Measurements from ENCODE around the gene C11orf65.
A peak's percentile ranks its signal among the peaks of the same experiment; 100 is the strongest.
"Not testable (repeated sequence)": the region's sequence is repeated elsewhere in the genome, so short reads cannot be mapped to it uniquely, and the experiment has no call there.

The C11orf65 gene

DNA sequence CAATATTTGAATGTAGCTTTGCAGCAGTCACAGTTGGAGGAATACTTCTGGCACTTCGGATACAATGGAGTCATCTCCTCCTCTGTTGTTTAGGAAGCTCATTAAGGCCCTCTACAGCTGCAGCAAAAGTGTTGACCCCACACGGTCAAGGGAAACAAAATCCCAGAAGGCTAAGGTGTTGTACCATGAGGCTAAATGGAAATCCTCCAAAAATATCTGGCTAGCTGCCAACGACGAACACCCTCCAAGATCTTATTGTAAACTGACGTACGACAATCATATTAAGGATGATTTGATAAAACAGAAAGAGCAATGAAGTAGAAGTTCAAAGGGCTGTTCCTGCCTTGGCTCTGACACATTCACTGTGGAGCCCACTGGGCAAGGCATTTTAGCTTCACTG is 26.9 kb upstream of the C11orf65 start:
- Mint-ChIP-seq H3K4me1 (peaks cover 31% of the 10 kb centered on the region), H3K27me3 (no peaks in the 10 kb centered on the region), H3K27ac (no peak overlapping the region), H3K9me3 (no peaks in the 10 kb centered on the region), H3K4me3 (no peak overlapping the region)
- DNase-seq (no peak), ATAC-seq (no peak)

DNA sequence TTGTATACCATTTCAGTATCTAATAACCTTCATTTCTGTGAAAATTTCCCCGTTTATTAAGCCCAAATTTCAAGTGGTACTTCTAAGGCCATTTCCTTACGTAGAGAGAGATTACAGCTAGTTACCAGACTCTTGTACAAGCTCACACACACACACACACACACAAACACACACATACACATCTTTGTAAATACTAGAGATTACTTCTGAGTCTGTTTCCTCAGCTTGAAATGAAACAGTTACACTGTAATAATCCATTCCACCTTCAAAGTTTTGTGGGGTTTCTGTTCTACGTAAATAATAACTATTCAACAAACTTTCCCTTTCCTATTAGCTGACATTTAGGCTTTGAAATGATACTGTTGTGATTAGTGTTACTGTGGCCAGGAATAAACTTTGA is 24.6 kb upstream of the C11orf65 start:
- peaks cover 18% of the 10 kb centered on the region for H3K4me1 Mint-ChIP-seq
- ATAC-seq (no peak), DNase-seq (no peak)
- no peaks in the 10 kb centered on the region for H3K27me3 Mint-ChIP-seq
- H3K27ac Mint-ChIP-seq, result no peak overlapping the region
- H3K4me3 Mint-ChIP-seq, result no peak overlapping the region
- H3K9me3 Mint-ChIP-seq, result no peaks in the 10 kb centered on the region

DNA sequence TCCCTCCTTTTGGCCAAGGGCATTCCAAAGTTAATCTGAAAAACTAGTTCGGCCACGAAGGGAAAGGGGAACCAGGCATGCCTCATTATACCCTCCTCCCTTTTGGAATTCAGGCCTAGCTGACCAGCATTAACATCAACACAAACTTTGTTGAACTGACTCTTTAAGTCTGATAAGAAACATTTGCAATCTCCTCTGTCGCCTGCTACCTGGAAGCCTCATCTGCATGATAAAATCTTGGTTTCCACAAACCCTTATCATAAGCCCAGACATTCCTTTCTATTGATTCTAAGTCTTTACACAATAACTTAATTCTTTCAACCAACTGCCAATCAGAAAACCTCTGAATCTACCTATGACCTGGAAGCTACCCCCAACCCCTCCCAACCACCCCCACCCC is 19.5 kb upstream of the C11orf65 start:
- Mint-ChIP-seq H3K4me1 (no peaks in the 10 kb centered on the region), H3K9me3 (no peaks in the 10 kb centered on the region), H3K27me3 (no peaks in the 10 kb centered on the region), H3K4me3 (no peak overlapping the region), H3K27ac (peak overlapping the region in 1 of 2 donors; percentile 11)
- ATAC-seq (no peak), DNase-seq (no peak)

DNA sequence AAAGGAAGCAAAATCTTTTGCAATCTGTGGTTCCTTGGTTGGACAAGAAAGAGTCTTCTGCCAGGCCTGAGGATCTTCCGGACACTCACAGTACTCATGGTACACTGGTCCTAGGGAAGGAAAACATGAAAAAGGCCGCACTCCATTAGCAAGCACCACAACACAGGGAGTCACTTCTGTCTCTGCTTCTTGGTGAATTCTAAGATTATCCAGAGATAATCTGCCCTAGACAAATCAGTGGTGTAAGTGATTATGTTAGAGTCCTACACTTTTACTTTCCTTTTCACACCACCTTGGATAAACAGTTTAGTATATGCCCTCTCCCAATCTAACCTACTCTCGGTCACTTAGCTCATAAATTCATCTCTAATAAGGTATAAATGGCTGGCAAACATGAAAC is 19.0 kb upstream of the C11orf65 start:
- Mint-ChIP-seq H3K4me1 (no peaks in the 10 kb centered on the region), H3K4me3 (no peak overlapping the region), H3K9me3 (no peaks in the 10 kb centered on the region), H3K27ac (no peak overlapping the region), H3K27me3 (no peaks in the 10 kb centered on the region)
- no peak for DNase-seq
- no peak for ATAC-seq

DNA sequence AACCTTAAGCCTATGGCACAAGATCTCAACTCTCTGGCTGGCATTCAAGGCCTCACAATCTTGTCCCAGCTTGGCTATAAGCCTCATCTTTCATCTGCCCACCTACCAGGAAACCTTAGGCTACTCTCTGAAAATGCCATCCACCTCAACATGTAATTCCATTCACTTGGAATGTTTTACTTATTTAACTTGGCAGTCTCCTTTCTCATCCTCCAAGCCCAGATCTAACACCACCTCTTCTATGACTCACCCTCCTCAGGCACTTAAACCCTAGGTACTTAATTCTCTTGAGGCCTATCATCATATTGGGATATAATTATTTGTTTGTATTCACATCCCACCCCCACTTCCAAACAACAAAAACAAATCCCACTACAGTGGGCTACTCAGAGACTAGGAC is 15.8 kb upstream of the C11orf65 start:
- no peak for ATAC-seq

DNA sequence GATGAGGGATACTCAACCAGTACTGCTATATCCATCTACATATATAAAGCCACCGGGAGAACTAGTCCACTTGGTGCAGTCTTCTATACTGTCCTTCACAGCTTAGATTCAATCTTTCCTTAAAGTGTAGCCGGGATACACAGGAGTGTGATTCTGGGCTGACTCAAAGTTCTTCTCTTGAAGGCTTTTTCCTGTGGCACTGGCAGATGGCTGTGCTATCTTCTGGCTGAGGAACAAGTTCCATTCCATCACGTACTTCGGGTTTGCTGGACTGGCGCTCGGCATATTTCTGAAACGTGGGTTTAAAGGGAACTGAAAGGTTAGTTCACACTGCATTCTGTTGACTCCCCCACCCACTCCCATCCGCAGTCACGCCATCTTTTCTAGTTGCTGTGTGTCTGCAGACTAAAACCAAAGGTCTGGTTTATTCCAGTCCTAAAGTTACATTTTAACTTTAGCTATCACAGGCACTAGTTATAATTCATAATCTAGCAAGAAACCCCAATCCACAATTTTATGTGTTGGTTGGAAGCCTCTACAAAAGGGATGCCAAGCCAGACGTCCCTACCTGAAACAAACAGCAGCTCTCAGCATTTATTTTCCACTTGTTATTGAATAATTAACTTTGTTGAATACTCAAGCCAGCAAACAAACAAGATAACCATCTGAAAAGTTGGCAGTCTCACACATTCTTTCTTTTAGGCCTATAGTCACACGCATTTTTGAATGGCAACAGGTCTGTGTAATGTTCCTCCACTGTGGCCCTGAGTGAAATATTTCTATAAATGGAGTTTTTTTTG is 7.5 kb upstream of the C11orf65 start:
- ATAC-seq, result no peak
- Mint-ChIP-seq H3K27ac (no peak overlapping the region), H3K9me3 (no peaks in the 10 kb centered on the region), H3K4me3 (no peak overlapping the region), H3K27me3 (no peaks in the 10 kb centered on the region), H3K4me1 (no peaks in the 10 kb centered on the region)
- DNase-seq, result no peak

More for the DNA sequence above, 15.8 kb upstream of the C11orf65 start:
- Mint-ChIP-seq H3K27ac (no peak overlapping the region), H3K4me3 (no peak overlapping the region), H3K4me1 (no peaks in the 10 kb centered on the region), H3K9me3 (no peaks in the 10 kb centered on the region), H3K27me3 (no peaks in the 10 kb centered on the region)
- no peak for DNase-seq

DNA sequence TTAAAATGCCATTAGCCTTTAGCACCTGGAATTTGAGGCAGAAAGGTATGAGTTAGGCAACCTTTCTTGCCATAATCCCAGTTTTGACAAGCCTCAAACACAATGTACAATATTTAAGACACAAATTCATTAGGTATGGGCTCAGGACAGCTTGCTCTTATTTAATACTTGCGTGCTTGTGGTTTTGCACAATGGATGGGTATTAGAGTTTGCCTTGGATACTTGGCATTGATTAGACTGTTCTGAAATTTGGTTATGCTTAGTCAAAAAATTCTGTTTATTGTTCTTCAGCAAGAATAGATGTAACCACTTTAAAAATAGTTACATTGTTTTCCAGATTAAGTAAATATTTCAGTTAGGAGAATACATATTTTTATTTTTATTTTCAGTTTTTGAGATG is 5.4 kb upstream of the C11orf65 start:
- Mint-ChIP-seq H3K27me3 (no peaks in the 10 kb centered on the region), H3K27ac (no peak overlapping the region), H3K4me3 (no peak overlapping the region), H3K9me3 (no peaks in the 10 kb centered on the region), H3K4me1 (no peaks in the 10 kb centered on the region)
- ATAC-seq (no peak), DNase-seq (no peak)

DNA sequence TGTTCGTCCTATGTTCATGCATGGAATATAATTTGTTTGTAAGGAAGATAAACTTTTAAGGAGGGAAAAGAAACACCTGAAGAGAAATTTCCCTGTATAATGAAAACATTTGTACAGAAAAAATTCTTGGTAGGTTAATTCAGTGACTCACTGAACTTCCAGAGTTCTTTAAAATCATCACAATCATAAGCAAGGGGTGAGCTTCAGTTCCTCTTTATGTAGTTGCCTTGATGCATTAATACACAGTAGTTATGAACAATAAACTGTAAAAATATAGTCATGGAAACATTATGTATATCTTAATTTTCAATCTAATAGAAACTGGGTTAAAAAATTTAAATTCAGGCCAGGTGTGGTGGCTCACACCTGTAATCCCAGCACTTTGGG is 1.1 kb upstream of the C11orf65 start:
- DNase-seq, result no peak
- no peak for ATAC-seq
- Mint-ChIP-seq H3K27me3 (no peaks in the 10 kb centered on the region), H3K4me3 (peak overlapping the region in 1 of 2 donors; percentile 93), H3K27ac (no peak overlapping the region), H3K4me1 (peaks cover 14% of the 10 kb centered on the region), H3K9me3 (no peaks in the 10 kb centered on the region)

DNA sequence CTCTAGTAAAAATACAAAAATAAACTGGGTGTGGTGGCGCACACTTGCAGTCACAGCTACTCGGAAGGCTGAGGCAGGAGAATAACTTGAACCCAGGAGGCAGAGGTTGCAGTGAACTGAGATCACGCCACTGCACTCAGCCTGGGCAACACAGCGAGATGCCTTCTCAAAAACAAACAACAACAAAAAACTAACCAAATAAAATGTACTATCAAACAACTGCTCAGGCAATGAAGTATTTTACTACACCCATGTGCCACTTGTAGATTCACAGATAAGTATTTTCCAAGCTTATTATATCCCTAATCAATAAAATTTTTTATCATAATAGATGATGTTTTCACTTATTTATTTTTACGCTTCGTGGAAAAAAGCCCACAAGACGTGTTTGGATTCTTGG is 924 bp downstream of the C11orf65 start:
- Mint-ChIP-seq H3K27ac (peak overlapping the region; percentile 98 to 99), H3K27me3 (no peaks in the 10 kb centered on the region), H3K9me3 (no peaks in the 10 kb centered on the region), H3K4me1 (peaks cover 14% of the 10 kb centered on the region), H3K4me3 (peak overlapping the region; percentile 93 to 99)
- DNase-seq, result no peak
- no peak for ATAC-seq

DNA sequence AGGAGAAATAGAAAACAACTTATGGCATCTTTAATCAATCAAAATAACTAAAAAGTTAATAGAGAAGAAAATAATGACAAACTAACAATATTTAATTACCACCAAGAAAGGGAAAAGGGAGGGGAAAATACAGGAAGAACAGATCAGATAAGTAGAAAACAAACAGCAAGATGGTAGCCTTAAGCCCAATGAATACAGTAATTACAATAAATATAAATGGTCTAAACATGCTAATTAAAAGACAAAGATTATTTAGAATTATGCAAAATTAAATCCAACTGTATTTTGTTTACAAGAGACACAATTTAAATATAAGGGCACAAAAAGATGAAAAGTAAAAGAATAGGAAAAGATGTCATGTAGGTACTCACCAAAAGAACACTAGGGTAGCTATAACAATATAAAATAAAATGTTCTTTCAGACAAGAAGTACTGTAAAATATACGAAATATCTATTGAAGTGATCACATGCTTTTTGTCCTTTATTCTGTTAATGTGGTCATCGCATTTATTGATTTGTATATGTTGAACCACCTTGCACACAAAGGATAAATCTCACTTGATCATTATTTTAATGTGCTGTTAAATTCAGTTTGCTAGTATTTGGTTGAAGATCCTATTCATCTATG is 14.0 kb downstream of the C11orf65 start:
- no peak overlapping the region for H3K4me3 Mint-ChIP-seq
- ATAC-seq (no peak), DNase-seq (no peak)
- H3K9me3 Mint-ChIP-seq, result peaks cover 18 to 32% of the 10 kb centered on the region in 2 donors
- no peaks in the 10 kb centered on the region for H3K4me1 Mint-ChIP-seq
- no peak overlapping the region for H3K27ac Mint-ChIP-seq
- no peaks in the 10 kb centered on the region for H3K27me3 Mint-ChIP-seq

DNA sequence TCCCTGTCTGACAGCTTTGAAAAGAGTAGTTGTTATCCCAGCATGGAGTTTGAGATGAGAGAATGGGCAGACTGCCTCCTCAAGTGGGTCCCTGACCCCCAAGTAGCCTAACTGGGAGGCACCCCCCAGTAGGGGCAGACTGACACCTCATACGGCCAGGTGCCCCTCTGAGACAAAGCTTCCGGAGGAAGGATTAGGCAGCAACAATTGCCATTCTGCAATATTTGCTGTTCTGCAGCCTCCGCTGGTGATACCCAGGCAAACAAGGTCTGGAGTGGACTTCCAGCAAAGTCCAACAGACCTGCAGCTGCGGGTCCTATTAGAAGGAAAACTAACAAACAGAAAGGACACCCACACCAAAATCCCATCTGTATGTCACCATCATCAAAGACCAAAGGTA is 25.9 kb downstream of the C11orf65 start:
- DNase-seq, H3K4me1 Mint-ChIP-seq, H3K27ac Mint-ChIP-seq, H3K4me3 Mint-ChIP-seq, ATAC-seq, H3K27me3 Mint-ChIP-seq: not testable (repeated sequence)
- H3K9me3 Mint-ChIP-seq, result peaks cover 21 to 57% of the 10 kb centered on the region in 2 donors

DNA sequence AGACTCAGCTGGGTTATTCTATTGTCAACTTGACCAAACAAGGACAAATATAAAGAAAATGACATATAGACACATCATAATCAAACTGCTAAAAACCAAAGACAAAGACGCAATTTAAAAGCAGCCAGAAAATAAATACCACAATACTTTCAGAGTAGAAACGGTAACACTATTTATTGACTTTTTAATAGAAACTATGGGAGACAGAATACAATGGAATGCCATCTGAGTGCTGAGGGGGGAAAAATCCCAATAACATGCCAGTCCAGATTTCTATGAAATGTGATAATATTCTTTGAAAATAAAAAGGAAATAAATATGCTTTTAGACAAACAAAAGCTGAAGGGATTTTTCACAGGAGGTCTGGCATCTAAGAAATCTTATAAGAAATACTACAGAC is 30.7 kb downstream of the C11orf65 start:
- DNase-seq, result no peak
- H3K27me3 Mint-ChIP-seq, result no peaks in the 10 kb centered on the region
- no peak overlapping the region for H3K4me3 Mint-ChIP-seq
- H3K9me3 Mint-ChIP-seq, result peaks cover 2 to 32% of the 10 kb centered on the region in 2 donors
- no peak overlapping the region for H3K27ac Mint-ChIP-seq
- ATAC-seq, result no peak
- peaks cover 4% of the 10 kb centered on the region for H3K4me1 Mint-ChIP-seq

DNA sequence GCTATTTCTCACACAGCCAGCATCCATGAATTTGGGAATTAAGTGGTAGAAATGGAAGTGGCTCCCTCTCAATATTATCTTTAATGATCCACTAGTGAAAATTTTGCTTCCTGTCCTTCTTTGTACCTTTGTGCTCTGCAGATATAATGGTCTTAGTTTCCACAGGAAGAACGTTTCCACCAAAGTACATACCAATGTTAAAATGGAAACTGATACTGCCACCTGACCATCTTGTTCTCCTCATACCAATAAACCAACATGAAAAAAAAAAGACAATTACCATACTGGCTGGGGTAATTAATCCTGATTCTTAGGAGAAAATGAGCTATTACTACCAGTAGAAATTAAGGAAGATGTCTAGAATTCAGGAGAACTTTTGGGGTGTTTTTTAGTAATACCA is 32.3 kb downstream of the C11orf65 start:
- Mint-ChIP-seq H3K27ac (no peak overlapping the region), H3K4me3 (no peak overlapping the region), H3K9me3 (peaks cover 0 to 19% of the 10 kb centered on the region in 2 donors), H3K4me1 (no peaks in the 10 kb centered on the region), H3K27me3 (no peaks in the 10 kb centered on the region)
- ATAC-seq, result no peak
- no peak for DNase-seq

DNA sequence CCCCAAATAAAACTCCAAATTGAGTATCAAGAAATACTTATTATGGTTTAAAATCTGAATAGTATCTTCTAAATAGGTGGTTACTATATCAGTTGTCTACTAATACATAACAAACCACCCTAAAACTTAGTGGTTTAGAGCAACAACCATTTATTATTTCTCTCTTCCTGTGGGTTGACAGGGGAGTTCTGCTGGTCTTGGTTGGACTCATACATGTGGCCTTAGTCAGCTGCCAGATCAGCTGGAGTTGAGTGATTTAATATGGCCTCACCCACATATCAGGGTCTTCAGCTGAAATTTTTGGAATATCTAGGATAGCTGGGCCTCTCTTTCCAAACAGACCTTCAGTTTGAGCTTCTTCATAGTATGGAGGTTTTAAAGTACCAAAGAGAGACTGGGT is 34.5 kb downstream of the C11orf65 start:
- Mint-ChIP-seq H3K27me3 (no peaks in the 10 kb centered on the region), H3K27ac (no peak overlapping the region), H3K4me1 (no peaks in the 10 kb centered on the region), H3K9me3 (peaks cover 3 to 19% of the 10 kb centered on the region in 2 donors), H3K4me3 (no peak overlapping the region)
- ATAC-seq (no peak), DNase-seq (no peak)

DNA sequence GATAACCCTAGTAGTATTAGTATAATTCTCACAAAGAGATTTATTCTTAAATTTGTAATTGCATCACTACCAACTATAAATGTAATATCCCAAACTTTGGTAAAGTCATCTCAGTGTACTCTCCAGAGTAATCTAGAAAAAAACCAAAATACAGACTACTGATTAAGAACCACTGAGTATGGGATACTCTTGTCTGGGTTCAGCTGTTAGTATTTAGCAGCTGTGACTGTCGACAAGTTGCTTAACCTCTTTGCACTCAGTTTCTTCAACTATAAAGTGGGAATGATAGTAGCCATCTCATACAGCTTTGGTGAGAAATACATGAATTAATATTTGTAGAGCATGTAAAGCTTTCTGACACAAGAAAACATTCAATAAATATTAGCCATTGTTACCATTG is 35.3 kb downstream of the C11orf65 start:
- Mint-ChIP-seq H3K27ac (no peak overlapping the region), H3K4me1 (no peaks in the 10 kb centered on the region), H3K9me3 (peaks cover 4 to 17% of the 10 kb centered on the region in 2 donors), H3K4me3 (no peak overlapping the region), H3K27me3 (no peaks in the 10 kb centered on the region)
- ATAC-seq, result no peak
- DNase-seq, result no peak

DNA sequence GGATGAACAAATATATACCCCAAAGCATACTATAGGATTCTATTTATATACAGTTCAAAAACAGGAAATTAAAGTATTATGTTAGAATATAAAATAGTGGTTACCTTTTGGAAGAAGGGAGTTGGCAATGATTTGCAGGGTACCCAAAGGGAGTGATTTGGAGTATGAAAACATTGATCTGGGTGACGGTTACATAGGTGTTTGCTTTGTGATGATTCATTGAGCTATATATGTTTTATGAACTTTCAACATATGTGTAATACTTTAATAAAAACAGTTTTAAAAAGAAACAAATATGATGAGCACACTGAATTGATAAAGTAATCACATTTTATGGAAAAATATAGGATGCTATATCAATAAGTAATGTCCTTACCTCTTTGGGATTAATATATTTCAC is 36.0 kb downstream of the C11orf65 start:
- no peak overlapping the region for H3K27ac Mint-ChIP-seq
- no peaks in the 10 kb centered on the region for H3K27me3 Mint-ChIP-seq

More for the DNA sequence above, 36.0 kb downstream of the C11orf65 start:
- Mint-ChIP-seq H3K9me3 (peaks cover 11 to 12% of the 10 kb centered on the region in 2 donors), H3K4me3 (no peak overlapping the region), H3K4me1 (no peaks in the 10 kb centered on the region)
- no peak for ATAC-seq
- DNase-seq, result no peak
